H1 (cell line): Measurements from ENCODE around the gene TECPR2. TPM values are rescaled to one million over a fixed set of nuclear protein-coding genes. Genes with fewer than 3 reads are reported as not detected.

Experiments used
- CTCF ChIA-PET: fragments of 300-600 bp; sonication (Branson Sonifier 250); formaldehyde crosslinking; loops from one replicate; lab custom pipeline; 2021; ENCODE audit not compliant: partially characterized antibody; lab: Charles Lee
- POLR2A ChIA-PET: fragments of 300-600 bp; sonication (Branson Sonifier 250); formaldehyde crosslinking; loops from one replicate; lab custom pipeline; 2021; ENCODE audit warnings: inconsistent platforms; ENCODE audit not compliant: partially characterized antibody; lab: Charles Lee
- DNase-seq, 2 experiments: peaks; one replicate each; pipeline versions ENCODE4 v3.0.0 to v3.0.0-alpha.2; 2010 to 2022; ENCODE audit warnings: low spot score in 2 of 2, low read depth in 1 of 2, mixed read lengths in 1 of 2
- FAIRE-seq: peaks from 2 replicates; lab custom pipeline; 2011; peaks lifted over from hg19 to GRCh38; lab: Jason Lieb, UNC
- H2AFZ ChIP-seq: 2 replicates; pipeline ENCODE4 v1.8.1; 2012; ENCODE audit warnings: low read length, inconsistent platforms
- H2AK5ac ChIP-seq: 2 replicates; pipeline ENCODE4 v1.6.1; 2013; ENCODE audit warnings: low read depth, low read length
- H2BK120ac ChIP-seq: replicated peaks from 2 replicates; pipeline ENCODE3; 2013; ENCODE audit warnings: low read depth, low read length, inconsistent platforms
- H2BK12ac ChIP-seq: 2 replicates; pipeline ENCODE4 v1.6.1; 2013; ENCODE audit warnings: low read depth, low read length
- H2BK15ac ChIP-seq: 2 replicates; pipeline ENCODE4 v1.6.1; 2013; ENCODE audit warnings: low read length
- H2BK20ac ChIP-seq: 2 replicates; pipeline ENCODE4 v1.6.1; 2013; ENCODE audit warnings: low read length
- H2BK5ac ChIP-seq: 2 replicates; pipeline ENCODE4 v1.6.1; 2013; ENCODE audit warnings: low read depth, low read length
- H3K14ac ChIP-seq: 2 replicates; pipeline ENCODE4 v1.6.1; 2013; ENCODE audit warnings: inconsistent platforms; ENCODE audit not compliant: insufficient read length
- H3K18ac ChIP-seq: 2 replicates; pipeline ENCODE4 v1.6.1; 2013; ENCODE audit warnings: low read length; ENCODE audit errors: extremely low read depth
- H3K23ac ChIP-seq: 2 replicates; pipeline ENCODE4 v1.6.1; 2013; ENCODE audit warnings: inconsistent platforms; ENCODE audit not compliant: insufficient read length
- H3K23me2 ChIP-seq: 2 replicates; pipeline ENCODE4 v1.6.1; 2013; ENCODE audit warnings: low read depth, low read length
- H3K27ac ChIP-seq: 2 replicates; pipeline ENCODE4 v1.6.1; 2011; ENCODE audit warnings: low read depth, low read length, inconsistent platforms
- H3K27me3 ChIP-seq, 4 experiments: replicated peaks in 1 of 4; 1 replicate in 1 of 4; 2 replicates in 3 of 4; pipeline versions ENCODE4 v1.6.1 to v1.8.1; 2011 to 2013; ENCODE audit warnings: low read length in 3 of 4, mild to moderate bottlenecking in 3 of 4, inconsistent platforms in 2 of 4, mixed read lengths in 2 of 4, moderate library complexity in 1 of 4; ENCODE audit not compliant: control insufficient read depth in 3 of 4, insufficient read depth in 3 of 4; ENCODE audit errors: extremely low read depth in 1 of 4
- H3K36me3 ChIP-seq, 4 experiments: 2 replicates each; pipeline versions ENCODE4 v1.6.1 to v1.8.1; 2011 to 2013; ENCODE audit warnings: mild to moderate bottlenecking in 4 of 4, low read length in 3 of 4, moderate library complexity in 2 of 4, control low read depth in 1 of 4, inconsistent platforms in 1 of 4; ENCODE audit not compliant: insufficient read depth in 4 of 4, control insufficient read depth in 2 of 4
- H3K4ac ChIP-seq: replicated peaks from 2 replicates; pipeline ENCODE3; 2013; ENCODE audit warnings: low read length, low read depth, mixed read lengths, inconsistent platforms; ENCODE audit not compliant: insufficient read length
- H3K4me1 ChIP-seq, 4 experiments: replicated peaks in 1 of 4; 1 replicate in 1 of 4; 2 replicates in 3 of 4; pipeline versions ENCODE4 v1.6.1 to v1.8.1; 2011 to 2013; ENCODE audit warnings: low read length in 3 of 4, inconsistent platforms in 2 of 4, mixed read lengths in 1 of 4; ENCODE audit not compliant: insufficient read depth in 4 of 4, control insufficient read depth in 3 of 4
- H3K4me2 ChIP-seq, 2 experiments: 2 replicates each; pipeline versions ENCODE4 v1.6.1 to v1.8.1; 2011 to 2013; ENCODE audit warnings: low read depth in 2 of 2, low read length in 2 of 2, control low read depth in 1 of 2, inconsistent platforms in 1 of 2, mild to moderate bottlenecking in 1 of 2; ENCODE audit not compliant: insufficient read depth in 1 of 2
- H3K4me3 ChIP-seq, 4 experiments: fragments of 200-600, 300-600 bp in 1 of 4; sonication (generic), shearing (Covaris generic), sonication (Bioruptor Twin) in 1 of 4; 2 replicates each; pipeline versions ENCODE4 v1.5.1 to v1.8.1; 2011 to 2016; ENCODE audit warnings: low read length in 4 of 4, low read depth in 3 of 4, control low read depth in 2 of 4, inconsistent platforms in 2 of 4, mild to moderate bottlenecking in 2 of 4, mixed read lengths in 1 of 4, moderate library complexity in 1 of 4; ENCODE audit not compliant: insufficient read depth in 2 of 4; ENCODE audit errors: extremely low read depth in 1 of 4
- H3K56ac ChIP-seq: replicated peaks from 2 replicates; pipeline ENCODE3; 2013; ENCODE audit warnings: low read depth, mild to moderate bottlenecking, mixed read lengths, low read length, inconsistent platforms; ENCODE audit not compliant: insufficient read length
- H3K79me1 ChIP-seq: 2 replicates; pipeline ENCODE4 v1.6.1; 2013; ENCODE audit warnings: low read depth, low read length, control low read depth
- H3K79me2 ChIP-seq, 2 experiments: 2 replicates each; pipeline versions ENCODE4 v1.6.1 to v1.8.1; 2012 to 2013; ENCODE audit warnings: low read length in 2 of 2, mild to moderate bottlenecking in 2 of 2, inconsistent platforms in 1 of 2; ENCODE audit not compliant: insufficient read depth in 2 of 2, control insufficient read depth in 1 of 2
- H3K9ac ChIP-seq, 4 experiments: replicated peaks in 1 of 4; 1 replicate in 1 of 4; 2 replicates in 3 of 4; pipeline versions ENCODE4 v1.6.1 to v1.8.1; 2011 to 2013; ENCODE audit warnings: low read depth in 3 of 4, low read length in 3 of 4, control low read depth in 2 of 4, mild to moderate bottlenecking in 2 of 4, moderate library complexity in 2 of 4, inconsistent platforms in 1 of 4; ENCODE audit errors: extremely low read depth in 1 of 4
- H3K9me3 ChIP-seq, 2 experiments: 2 replicates each; pipeline versions ENCODE4 v1.6.1 to v1.8.1; 2012 to 2013; ENCODE audit warnings: mild to moderate bottlenecking in 2 of 2, moderate library complexity in 2 of 2, control low read depth in 1 of 2, inconsistent platforms in 1 of 2, low read depth in 1 of 2, low read length in 1 of 2, mixed read lengths in 1 of 2; ENCODE audit not compliant: insufficient read depth in 2 of 2
- H4K20me1 ChIP-seq, 2 experiments: replicated peaks in 1 of 2; 2 replicates each; pipeline versions ENCODE3 to v1.8.1; 2011 to 2013; ENCODE audit warnings: inconsistent platforms in 2 of 2, low read length in 2 of 2, mild to moderate bottlenecking in 1 of 2; ENCODE audit not compliant: insufficient read depth in 2 of 2, control insufficient read depth in 1 of 2
- H4K5ac ChIP-seq: 2 replicates; pipeline ENCODE4 v1.6.1; 2013; ENCODE audit warnings: low read length, low read depth, mixed read lengths, inconsistent platforms; ENCODE audit not compliant: insufficient read length
- H4K8ac ChIP-seq: 2 replicates; pipeline ENCODE4 v1.8.0; 2013; ENCODE audit warnings: mild to moderate bottlenecking, moderate library complexity, low read length, inconsistent platforms; ENCODE audit not compliant: insufficient read depth; ENCODE audit errors: extremely low read depth
- H4K91ac ChIP-seq: replicated peaks from 2 replicates; pipeline ENCODE3; 2013; ENCODE audit warnings: low read length, mixed read lengths, inconsistent platforms; ENCODE audit not compliant: insufficient read length
- ASH2L ChIP-seq: fragments of 200-600, 300-600 bp; sonication (generic); IDR thresholded peaks from one replicate; pipeline ENCODE4 v1.7.1; 2017; ENCODE audit warnings: low read length
- ATF3 ChIP-seq: IDR thresholded peaks from 2 replicates; pipeline ENCODE4 v1.6.1; 2011; ENCODE audit warnings: low read depth, mild to moderate bottlenecking, low read length; ENCODE audit not compliant: insufficient read depth
- CBX8 ChIP-seq: fragments of 300-800, 300-1000 bp; sonication (generic); IDR thresholded peaks from 2 replicates; pipeline ENCODE4 v1.7.1; 2016; ENCODE audit warnings: low read depth, low read length, borderline replicate concordance
- KDM1A ChIP-seq: fragments of 200-600, 300-600 bp; sonication (generic); IDR thresholded peaks from 2 replicates; pipeline ENCODE4 v1.7.1; 2016; ENCODE audit warnings: mild to moderate bottlenecking, low read length, borderline replicate concordance
- NRF1 ChIP-seq: IDR thresholded peaks from 2 replicates; pipeline ENCODE4 v1.6.1; 2011; ENCODE audit warnings: mild to moderate bottlenecking, low read depth, low read length, improper control_type of control experiment
- RBBP5 ChIP-seq: IDR thresholded peaks from 2 replicates; pipeline ENCODE4 v1.7.1; 2012; ENCODE audit warnings: low read depth, mild to moderate bottlenecking, inconsistent platforms, low read length, moderate library complexity, borderline replicate concordance
- RFX5 ChIP-seq: IDR thresholded peaks from 2 replicates; pipeline ENCODE4 v1.6.1; 2011; ENCODE audit warnings: low read depth, low read length, improper control_type of control experiment, borderline replicate concordance
- RNF2 ChIP-seq: fragments of 200-900, 300-1000 bp; sonication (generic); IDR thresholded peaks from 2 replicates; pipeline ENCODE4 v1.7.1; 2016; ENCODE audit warnings: borderline replicate concordance, low read depth, mild to moderate bottlenecking, antibody characterized with exemption, low read length; ENCODE audit not compliant: poor library complexity, severe bottlenecking; ENCODE audit errors: missing control alignments
- SIX5 ChIP-seq: IDR thresholded peaks from 2 replicates; pipeline ENCODE4 v1.6.1; 2011; ENCODE audit warnings: mild to moderate bottlenecking, low read depth, low read length
- SP2 ChIP-seq: IDR thresholded peaks from 2 replicates; pipeline ENCODE4 v1.6.1; 2012; ENCODE audit warnings: mild to moderate bottlenecking, low read length, inconsistent platforms
- SP4 ChIP-seq: IDR thresholded peaks from 2 replicates; pipeline ENCODE4 v1.6.1; 2012; ENCODE audit warnings: low read length, inconsistent platforms
- SRF ChIP-seq: IDR thresholded peaks from 2 replicates; pipeline ENCODE4 v1.6.1; 2011; ENCODE audit warnings: mild to moderate bottlenecking, low read depth, low read length, moderate library complexity
- WGBS, 2 experiments: shearing (Covaris generic) in 1 of 2; methylation state at CpG; one replicate each; pipeline versions ENCODE4 v1.1.6 to v1.1.7; 2013 to 2015; ENCODE audit warnings: low lambda C conversion rate in 2 of 2, mixed read lengths in 2 of 2, inconsistent platforms in 1 of 2, low coverage in 1 of 2, missing lambda C conversion rate in 1 of 2; ENCODE audit not compliant: insufficient replicate concordance in 2 of 2, insufficient coverage in 1 of 2, insufficient read length in 1 of 2; ENCODE audit errors: extremely low coverage in 1 of 2, missing lambda C conversion rate in 1 of 2; 5-methylcytosine and 5-hydroxymethylcytosine counted together
- polyA plus RNA-seq, 7 experiments: library from polyadenylated mRNA; depleted of rRNA in 3 of 7; stranded (reverse) in 5 of 7; unstranded in 2 of 7; fragments of >200 nt in 5 of 7; fragments of 200-250 nt in 2 of 7; gene quantifications; 1 replicate in 5 of 7; 2 replicates in 1 of 7; 4 replicates in 1 of 7; pipeline versions ENCODE4 v1.2.1 to v1.2.3, GENCODE V29; 2011 to 2013; ENCODE audit warnings: missing spikeins in 2 of 7, mixed read lengths in 2 of 7
- total RNA-seq: library from RNA; stranded (reverse); fragmentation: NEBNext Ultra II Directional; extraction: Animal tissue kit (Norgen Biotek cat#: 25700); gene quantifications from 2 replicates; pipeline ENCODE4 v1.2.1, GENCODE V29; 2021

The TECPR2 gene
- total and polyA plus RNA-seq, 2 of the 8 experiments (the other 6 are each of a cell fraction or from before 2014, with no cell fraction given), result 6.8 to 19.4 TPM

GRCh38 chr14:102426796-102427195 is 64.1 kb downstream of the TECPR2 start:
- Histone ChIP-seq H2BK12ac (no peak overlapping the region), H3K56ac (no peak overlapping the region), H3K36me3 (peaks cover 0 to 9% (median 0%) of the 10 kb centered on the region in 4 experiments; a peak in 1 of 8 replicates), H3K4ac (no peak overlapping the region), H3K9ac (no peak overlapping the region), H3K4me3 (no peak overlapping the region), H3K79me2 (no peaks in the 10 kb centered on the region), H3K23me2 (no peaks in the 10 kb centered on the region), H3K4me1 (no peaks in the 10 kb centered on the region), H2AK5ac (no peak overlapping the region), H3K27me3 (no peaks in the 10 kb centered on the region), H4K20me1 (no peaks in the 10 kb centered on the region), H4K91ac (no peak overlapping the region), H3K27ac (no peak overlapping the region), H3K79me1 (no peaks in the 10 kb centered on the region), H4K5ac (no peak overlapping the region), H3K18ac (no peak overlapping the region), H3K9me3 (no peaks in the 10 kb centered on the region), H3K23ac (no peak overlapping the region), H2AFZ (no peak overlapping the region)
- FAIRE-seq, result no peak
- CTCF ChIA-PET, result no interaction called here
- DNase-seq, result no peak
- WGBS, 2 experiments, result 91% methylated on average over 6 of the region's 6 CpGs; no CpG with 5 or more reads in 1 of the 2 experiments
- TF ChIP-seq RNF2 (no peak), CBX8 (no peak), SP4 (no peak), RBBP5 (no peak), SP2 (no peak), SRF (no peak), ASH2L (no peak), NRF1 (no peak), SIX5 (no peak), ATF3 (no peak), KDM1A (no peak), RFX5 (no peak)
- TF ChIP-seq, all 59 proteins: peak for 0
- Histone ChIP-seq H3K4me2 (no peak overlapping the region), H2BK20ac (no peak overlapping the region), H2BK120ac (no peak overlapping the region), H2BK15ac (no peak overlapping the region), H3K14ac (no peak overlapping the region), H2BK5ac (no peak overlapping the region), H4K8ac (no peak overlapping the region)
- POLR2A ChIA-PET, result no interaction called here
